Measurements from ENCODE around the gene SYNPO2.

- TF ChIP-seq ZNF274 (IDR thresholded peaks at IDR 0.05; ENCODE audit: borderline replicate concordance, extremely low read depth, low read length) (no peak), MAX (IDR thresholded peaks at IDR 0.05) (no peak), SUZ12 (IDR thresholded peaks at IDR 0.05; ENCODE audit: low read length) (no peak), CHD2 (IDR thresholded peaks at IDR 0.05; ENCODE audit: low read length) (no peak), YY1 (IDR thresholded peaks at IDR 0.05; ENCODE audit: low read depth, low read length) (no peak), SP4 (IDR thresholded peaks at IDR 0.05; ENCODE audit: low read length) (no peak), CTCF (IDR thresholded peaks at IDR 0.05; ENCODE audit: control extremely low read depth in 1 of 3, insufficient read depth in 1 of 3, low read depth in 1 of 3, low read length in 3 of 3) (no peak), CREB1 (IDR thresholded peaks at IDR 0.05) (no peak), RXRA (IDR thresholded peaks at IDR 0.05; ENCODE audit: insufficient read depth, low read depth, low read length) (no peak), EGR1 (IDR thresholded peaks at IDR 0.05; ENCODE audit: borderline replicate concordance, low read depth, low read length) (no peak)
Measured at GRCh38 chr4:118981171-118981838, 92.7 kb downstream of the SYNPO2 start.

All from H1 (cell line).